HG03571 (cell line): Measurements from ENCODE around the gene CDK5RAP3.
A peak's percentile ranks its signal among the peaks of the same experiment; 100 is the strongest.

Experiments used
- ATAC-seq: cut with Tn5 transposase; IDR thresholded peaks from one replicate; pipeline ENCODE4 v1.9.1; 2021; ENCODE audit not compliant: unreplicated experiment

The CDK5RAP3 gene

GRCh38 chr17:48022901-48023300, 52.0 kb downstream of the CDK5RAP3 start:
- no peak for ATAC-seq

GRCh38 chr17:48023400-48024148, 52.7 kb downstream of the CDK5RAP3 start:
- ATAC-seq, result no peak

GRCh38 chr17:48024149-48025039, 53.5 kb downstream of the CDK5RAP3 start:
- ATAC-seq, result no peak

GRCh38 chr17:48025040-48025903, 54.4 kb downstream of the CDK5RAP3 start:
- ATAC-seq, result peak; percentile 80

- no peak for ATAC-seq
These were observed 55.1 kb downstream of the CDK5RAP3 start for GRCh38 chr17:48025904-48026501.

GRCh38 chr17:48026502-48027321, 55.8 kb downstream of the CDK5RAP3 start:
- no peak for ATAC-seq

GRCh38 chr17:48027322-48027981, 56.5 kb downstream of the CDK5RAP3 start:
- no peak for ATAC-seq

- no peak for ATAC-seq
These were observed 57.8 kb downstream of the CDK5RAP3 start for GRCh38 chr17:48028736-48029135.

- no peak for ATAC-seq
These were observed 59.6 kb downstream of the CDK5RAP3 start for GRCh38 chr17:48030531-48030930.
